NCI-H2196 (cell line): ENCODE measurements around the gene ZNF385A.

Source experiments
- DNase-seq: peaks from one replicate; lab custom pipeline; 2025; ENCODE audit not compliant: unreplicated experiment; lab: John Stamatoyannopoulos, UW

Gene ZNF385A

DNA sequence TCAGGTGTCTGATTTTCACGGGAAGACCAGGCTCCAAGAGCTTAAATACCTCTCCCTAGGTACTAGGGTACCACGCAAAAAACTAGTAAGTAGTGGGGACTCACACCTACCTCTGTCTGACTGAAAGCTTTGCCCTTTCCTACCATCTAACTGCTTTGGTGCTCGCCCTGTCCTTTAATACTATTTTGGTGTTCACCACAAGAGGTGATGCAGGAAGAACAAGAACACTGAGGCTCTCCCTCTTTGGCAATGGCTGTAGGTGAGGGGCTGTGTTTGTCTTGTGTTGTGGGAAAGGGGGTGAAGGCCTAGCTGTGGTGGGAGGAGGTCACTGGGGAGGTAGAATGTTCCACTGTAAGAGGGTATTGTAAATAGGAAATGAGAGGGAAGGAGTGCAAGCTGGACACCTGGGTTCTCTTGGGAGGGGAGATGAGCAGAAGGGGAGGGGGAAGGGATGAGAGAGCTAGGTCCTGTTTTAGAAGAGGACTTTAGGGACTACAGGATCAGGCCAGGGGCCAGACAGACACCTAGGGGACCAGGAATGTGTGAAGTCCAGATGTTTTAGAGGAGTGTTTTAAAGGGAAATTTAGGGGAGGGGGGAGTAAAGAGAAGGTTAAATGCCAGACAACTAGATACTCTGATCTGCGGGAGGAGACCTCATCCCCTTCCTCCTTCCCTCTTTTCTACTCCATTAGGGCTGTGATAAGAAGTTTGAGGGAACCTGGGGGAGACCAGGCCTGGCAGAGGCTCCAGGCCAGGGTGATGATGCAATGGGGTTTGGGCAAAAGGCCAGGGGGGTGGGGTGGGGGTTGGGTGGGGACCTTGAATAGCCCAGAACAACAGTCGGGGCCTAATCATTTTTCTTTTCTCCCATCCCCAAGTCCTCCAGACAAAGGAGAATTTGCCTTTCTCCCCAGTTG is 32.4 kb upstream of the ZNF385A start:
- DNase-seq = no peak

DNA sequence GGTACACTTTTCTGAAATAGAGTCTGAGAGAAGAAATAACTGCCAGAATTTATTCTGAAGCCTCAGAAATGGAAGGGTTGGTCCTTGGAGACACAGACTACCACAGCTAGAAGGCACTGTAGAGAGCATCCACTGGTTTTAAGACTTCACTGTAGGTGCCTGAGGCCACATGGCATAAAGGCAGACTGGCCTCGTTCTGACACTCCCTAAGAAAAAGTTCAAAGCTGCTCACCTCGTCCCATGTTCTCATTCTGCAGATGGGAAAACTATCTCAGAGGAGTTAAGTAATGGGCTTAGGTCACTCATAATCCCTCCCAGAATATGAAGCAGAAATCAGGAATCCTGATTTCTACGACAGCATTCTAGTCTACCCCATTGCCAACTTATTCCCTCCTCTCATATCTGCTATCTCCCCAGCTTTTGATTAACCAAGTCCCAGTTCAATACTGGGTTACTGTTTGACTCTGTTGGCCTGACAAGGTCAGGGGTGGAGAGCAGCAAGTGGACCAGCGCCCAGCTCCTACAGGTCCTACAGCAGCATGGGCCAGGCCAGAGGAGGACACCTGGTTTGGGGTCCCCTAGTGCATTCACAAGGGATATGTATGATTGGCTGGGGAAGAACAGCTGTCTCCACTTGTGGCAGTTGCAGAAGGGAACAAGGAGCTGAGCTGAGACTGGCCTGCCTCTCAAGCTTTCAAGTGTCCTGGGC is 30.8 kb upstream of the ZNF385A start:
- no peak for DNase-seq

DNA sequence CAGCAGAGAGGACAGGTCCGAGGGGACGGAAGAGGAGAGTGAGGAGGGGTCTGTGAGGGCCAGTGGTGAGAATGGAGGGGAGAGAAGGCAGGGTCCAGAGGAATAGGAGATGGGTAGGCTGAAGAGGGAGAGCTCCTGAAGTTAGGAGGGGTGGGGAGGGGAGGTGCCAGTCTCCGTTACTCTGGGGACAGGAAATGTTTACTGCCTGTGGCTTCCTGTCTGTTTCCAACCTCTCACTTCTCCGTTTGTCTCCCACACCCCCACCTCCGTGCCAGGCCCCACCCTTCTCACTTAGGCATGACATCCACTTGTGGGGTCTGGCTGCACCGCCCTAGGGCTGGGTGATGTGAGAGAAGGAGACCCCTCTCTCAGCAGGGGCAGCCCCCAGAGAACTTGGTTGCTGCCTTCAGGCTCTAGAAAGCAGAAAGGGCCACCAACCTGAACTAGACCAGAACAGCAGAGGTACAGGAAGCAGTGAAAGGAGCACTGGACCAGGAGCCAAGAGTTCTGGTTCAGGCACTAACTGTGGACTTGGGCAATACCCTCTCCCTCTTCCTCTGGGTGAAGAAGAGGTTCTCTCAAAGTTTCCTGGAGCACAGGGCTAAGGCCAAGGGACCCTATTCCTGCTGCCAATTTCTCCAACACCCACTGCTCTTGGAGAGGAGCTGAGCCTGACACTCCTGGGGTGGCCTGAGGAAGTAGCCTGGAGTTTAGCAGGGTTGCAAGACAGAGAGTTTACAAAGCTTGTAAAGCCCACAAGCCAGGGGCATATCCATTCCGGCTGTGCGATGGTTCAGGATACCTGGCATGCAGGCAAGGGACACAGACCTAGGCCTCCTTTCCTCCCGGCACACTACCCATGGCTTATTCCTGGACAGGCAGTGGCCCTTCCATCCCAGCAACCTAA is 29.0 kb upstream of the ZNF385A start:
- DNase-seq = no peak

DNA sequence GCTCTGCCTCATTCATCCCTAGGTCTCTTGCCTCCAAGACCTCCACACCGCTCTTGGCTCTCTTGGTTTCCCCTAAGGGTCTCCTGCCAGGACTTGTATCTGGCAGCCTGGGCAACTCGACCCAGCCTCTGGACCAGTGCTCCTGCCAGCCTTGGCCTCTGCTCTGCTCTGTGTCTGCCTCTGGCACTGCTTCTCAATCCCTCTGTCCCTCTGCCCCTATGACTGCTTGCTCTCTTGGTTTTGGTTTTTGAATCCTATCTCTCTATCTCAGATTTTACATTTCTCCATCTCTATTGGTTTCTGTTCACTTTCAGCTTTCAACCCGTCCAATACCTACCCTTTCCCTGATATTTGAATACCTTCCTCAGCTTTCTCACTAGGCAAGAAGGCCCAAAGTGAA is 28.3 kb upstream of the ZNF385A start:
- DNase-seq = no peak

DNA sequence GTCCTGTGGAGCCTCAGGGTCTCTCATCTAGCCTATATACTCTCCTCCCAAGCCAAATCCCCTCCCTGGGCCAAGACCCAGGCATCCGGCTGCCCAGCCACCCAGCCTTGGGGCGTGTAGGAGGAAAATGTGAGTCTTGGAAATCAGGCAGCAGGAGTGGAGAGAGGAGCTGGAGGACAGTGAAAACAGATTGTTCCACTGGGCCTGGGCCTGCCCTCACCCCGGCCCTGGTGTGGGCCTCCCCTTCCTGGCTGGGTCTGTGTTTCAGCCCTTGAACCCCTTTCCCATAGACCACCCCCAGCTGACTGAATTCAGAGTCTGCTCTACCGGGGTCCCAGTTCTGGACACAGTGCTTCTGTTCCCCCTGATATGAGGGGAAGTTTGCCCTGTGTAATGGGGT is 27.8 kb upstream of the ZNF385A start:
- DNase-seq = no peak

DNA sequence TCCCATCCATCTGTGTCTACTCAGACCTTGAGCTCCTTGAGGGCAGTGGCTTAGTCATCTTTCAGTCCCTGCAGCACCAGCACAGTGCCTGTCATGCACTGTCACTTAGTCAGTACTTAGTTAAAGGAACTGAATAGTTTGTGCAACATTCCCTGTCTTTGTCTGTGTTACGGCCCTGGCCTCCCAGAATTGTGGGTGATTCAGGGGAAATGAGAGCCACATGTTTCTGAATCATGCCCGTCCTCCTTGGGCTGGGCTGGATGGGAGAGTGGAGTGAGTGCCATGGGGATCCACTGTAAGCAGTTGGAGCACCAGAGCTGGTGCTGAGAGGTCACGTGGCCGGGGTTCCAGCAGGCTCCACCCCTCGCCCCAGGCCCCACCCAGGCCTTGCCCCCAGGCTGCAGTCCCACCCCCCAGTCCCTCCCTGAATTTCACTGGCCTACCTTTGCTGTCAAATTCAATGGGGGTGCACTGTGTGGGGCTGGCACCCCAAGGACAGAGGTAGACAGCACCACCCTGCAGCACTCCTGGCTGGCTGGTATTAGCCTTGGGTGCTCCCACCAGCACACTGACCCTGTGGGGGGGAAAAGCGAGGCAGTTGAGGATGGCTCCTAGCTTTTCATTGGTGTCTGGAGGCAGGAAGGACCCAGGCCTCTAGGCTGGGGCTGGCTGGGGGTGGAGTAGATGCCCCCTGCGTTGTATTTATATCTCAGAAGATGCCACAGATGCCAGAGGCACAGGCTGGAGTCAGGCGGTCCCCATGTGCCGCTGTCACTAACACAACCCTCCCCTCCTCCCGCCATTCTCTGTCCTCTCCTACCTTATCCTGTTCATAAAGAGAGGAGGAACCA is 27.1 kb upstream of the ZNF385A start:
- no peak for DNase-seq

DNA sequence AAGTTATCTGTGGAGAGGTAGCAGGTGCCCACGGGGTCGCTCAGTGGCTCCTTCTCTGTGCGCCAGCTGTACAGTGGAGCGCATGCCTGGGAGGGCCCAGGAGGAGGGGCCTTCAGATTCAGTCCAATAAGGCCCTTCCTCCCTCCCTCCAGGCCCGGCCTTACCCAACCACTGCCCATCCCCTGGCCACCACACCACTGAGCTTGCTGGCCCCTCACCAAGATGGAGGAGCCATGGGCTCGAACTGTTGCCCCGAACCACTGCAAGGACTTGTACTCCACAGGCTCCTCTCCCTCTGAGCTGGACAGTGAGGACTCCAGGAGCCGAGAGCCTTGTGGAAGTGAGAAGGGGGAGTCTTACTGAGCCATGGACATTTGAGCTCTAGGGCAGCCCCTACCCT is 24.7 kb upstream of the ZNF385A start:
- DNase-seq = no peak

DNA sequence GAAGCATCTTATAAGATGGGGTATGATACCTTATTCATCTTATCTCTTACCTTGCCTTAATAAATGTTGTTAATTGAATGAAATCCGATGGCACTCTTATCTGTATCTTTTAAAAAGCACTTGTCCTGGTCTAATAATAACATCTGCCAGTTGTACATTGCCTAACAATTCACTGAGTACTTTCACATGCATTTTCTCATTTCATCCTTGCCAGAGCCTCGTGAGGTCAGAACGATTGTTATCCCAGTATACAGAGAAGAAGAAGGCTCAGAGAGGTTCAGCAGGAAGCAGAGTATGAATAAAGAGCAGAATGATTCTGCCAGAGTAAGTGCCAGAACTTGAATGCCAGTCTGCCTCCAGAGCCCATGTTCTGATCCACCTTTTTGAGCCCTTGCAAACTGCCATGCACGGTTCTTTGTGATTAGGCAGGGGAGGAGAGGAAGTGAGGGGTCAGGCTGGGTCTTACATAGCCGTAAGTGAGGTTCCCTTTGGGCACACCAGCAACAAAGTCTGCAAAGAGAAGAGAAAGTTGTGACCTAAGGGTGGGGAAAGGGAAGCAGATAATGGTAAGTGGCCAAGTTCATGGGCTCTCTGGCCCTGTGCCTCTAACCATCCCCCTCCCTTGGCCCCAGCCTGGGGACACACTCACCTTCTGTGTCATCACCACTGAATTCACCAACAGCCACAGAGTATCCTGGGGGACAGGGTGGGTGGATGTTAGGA is 22.8 kb upstream of the ZNF385A start:
- no peak for DNase-seq

DNA sequence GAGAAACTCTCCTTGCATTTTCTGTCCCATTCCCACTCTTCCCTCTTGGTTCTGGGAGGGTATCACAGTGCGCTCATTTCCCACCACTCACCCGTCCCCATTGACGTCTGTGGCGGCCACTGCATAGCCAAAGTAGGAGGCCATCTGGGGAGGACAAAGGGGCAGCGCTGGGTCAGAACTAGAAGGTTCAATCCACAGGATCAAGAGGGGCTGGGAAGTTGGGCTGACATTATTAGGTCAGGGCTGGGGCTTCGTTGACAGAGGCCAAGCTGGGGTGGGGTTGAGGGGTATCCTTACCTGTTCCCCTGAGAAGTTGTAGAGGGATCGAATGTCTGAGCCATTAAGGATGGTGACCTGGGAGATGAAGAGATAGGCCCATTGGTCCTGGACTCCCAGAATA is 21.0 kb upstream of the ZNF385A start:
- DNase-seq = no peak

DNA sequence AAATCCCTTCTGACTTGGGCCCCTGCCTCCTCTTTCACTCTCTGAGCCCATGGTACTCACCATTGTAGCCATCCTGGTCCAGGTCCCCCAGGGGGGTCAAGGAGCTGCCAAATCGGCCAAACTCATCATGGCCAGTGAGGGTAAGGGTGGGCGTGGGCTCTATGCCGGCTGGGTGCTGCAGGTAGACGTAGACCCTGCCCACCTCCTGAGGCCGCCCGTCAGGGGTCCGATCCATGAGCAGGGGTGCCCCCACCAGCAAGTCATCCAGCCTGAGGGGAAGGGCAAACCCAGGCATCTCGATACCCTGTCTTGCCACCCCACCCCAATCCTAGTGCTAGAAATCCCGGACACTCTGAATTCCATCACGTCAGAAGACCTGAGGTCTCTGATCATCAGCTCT is 20.6 kb upstream of the ZNF385A start:
- DNase-seq = no peak

DNA sequence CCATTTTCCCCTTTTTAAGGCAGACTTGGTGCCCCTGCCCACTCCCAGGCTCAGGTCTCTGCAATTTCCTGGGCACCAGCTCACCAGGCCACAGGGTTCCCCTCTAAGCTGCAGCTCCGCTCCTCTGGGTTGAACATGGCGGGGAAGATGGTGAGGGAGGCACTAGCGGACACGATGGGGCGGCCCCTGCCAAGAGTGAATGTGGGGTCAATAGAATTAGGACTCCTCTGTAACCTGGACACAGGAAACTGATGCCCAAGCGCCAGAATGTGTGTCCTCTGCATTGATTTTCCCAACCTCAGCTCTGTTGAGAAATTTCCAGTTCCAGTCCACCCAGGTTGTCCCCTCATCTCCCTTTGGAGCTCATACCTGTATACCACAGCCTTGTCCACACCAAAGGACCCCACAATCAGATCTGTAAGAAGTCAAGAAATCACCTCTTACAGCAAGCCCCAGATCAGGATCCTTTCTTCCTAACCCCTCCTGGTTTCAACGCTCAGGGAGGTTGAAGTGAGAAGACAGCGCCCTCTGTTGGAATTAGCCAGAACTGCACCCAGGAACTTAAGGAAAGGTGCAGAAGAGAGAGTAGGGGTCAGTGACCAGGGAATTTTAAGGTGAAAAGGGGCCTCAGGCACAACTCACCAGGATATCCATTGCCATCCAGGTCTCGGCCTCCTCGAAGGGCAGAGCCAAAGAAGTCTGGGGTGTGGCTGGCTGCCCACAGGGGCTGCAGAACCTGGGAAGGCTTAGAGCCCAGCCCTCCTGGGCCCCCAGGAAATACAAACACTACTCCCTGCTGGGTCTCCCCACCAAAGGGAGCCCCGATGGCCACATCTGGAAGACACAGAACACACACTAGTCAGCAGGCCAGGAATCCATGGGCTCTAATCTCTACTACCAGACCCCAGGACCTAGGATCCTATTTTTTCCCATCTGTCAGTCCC is 19.8 kb upstream of the ZNF385A start:
- DNase-seq = peak; percentile 76

DNA sequence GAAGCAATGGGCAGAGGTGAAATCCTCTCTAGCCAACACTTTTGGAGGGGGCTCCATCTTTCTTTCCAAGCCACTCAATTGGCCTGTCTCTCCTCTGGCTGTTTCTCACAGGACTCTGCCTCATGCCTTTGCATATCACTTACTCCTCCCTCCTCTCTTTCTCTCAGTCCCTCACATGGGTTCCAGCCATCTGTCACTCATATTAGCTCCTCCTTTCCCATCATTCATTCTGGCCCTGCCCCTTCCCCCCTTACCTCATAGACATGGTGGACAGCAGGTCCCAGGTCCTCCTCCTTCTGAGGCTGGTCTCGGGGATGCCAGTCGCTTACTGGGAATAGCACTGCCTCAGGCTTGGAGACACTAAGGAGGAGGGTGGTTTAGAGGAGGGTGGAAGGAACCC is 16.6 kb upstream of the ZNF385A start:
- DNase-seq = no peak

DNA sequence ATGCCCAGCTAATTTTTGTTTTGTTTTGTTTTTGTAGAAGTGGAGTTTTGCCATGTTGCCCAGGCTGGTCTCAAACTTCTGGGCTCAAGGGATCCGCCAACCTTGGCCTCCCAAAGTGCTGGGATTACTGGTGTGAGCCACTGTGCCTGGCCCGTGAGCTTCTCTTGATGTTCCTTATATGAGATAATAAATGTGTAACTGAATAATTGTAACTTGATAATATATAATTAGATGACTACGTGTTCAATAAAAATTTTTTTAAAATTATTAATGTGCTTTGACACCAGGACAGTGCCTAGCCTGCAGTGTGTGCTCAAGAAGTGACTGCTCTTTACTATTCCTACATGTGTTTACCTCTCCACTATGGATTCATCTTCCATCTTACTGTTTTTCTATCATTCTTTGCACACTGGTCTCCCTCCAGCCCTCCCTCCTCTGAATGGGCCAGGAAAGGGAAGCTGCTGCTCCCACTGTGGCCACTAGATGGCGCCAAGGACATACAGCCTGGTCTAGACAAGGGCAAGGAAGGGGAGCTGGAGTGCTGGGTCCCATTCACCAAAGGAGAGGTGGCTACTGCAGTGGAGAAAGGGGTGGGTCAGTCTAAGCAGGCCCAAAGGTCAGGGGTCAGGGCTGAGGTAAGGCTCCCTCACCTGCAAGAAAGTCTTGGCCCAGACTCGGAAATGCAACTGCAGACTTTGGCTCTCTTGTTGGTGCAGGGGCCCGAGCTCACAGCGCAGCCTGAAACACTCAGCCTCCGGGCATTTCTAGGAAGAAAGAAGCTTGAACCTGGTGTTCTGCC is 14.7 kb upstream of the ZNF385A start:
- peak; percentile 77 for DNase-seq

DNA sequence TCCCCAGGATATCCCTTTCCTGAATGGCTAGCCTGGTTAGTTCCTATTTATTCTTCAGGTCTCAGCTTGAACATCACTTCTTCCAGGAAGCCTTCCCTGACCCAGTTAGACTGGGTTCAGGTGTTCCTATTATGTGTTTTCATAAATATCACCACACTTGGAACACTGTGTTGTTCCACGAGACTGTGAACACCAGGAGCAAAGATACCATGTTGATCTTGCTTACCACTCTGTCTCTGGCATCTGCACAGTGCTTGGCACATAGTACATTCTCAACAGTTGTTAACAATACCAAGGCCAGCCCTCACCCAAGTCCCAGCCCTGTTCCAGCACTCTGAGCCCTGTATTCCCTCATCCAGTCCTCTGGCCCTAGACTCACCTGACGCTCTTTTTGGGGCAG is 13.7 kb upstream of the ZNF385A start:
- no peak for DNase-seq

DNA sequence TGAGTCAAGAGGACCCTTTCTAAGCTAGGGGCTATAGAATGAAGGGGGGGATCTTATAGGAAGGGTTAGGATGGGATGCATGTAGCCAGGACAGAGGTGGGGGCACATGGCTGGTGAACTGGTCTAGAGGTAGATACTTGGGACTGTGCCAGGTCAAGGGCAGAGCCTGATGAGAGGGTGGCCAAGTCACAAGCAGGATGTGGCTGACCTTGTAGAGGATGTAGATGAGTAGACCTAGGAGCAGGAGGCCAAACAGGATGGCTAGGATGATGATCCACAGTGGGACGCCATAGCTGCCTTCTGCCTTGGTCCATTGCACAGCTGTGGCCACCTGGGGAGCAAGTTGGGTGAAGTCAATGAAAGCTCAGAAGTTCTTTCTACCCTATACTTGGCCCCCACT is 12.6 kb upstream of the ZNF385A start:
- no peak for DNase-seq

DNA sequence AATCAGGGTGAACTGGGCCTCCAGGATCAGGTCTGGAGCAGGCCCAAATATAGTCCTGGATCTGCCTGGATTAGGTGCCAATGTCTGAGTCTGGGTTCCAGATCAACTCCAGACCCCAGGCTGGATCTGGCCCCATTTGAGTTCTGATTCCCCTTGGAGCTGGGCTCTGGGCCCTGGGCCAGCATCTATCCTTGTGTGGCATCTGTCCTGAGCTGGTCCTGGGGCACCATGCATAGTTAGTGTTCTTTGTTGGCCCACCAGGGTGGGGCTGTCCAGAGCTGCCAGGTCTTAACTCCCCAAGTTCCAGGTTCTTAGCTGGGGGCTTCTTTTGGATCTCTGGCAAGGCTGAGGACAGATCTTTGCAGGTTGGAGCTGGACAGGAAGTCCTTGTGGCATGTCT is 11.0 kb upstream of the ZNF385A start:
- DNase-seq = no peak

DNA sequence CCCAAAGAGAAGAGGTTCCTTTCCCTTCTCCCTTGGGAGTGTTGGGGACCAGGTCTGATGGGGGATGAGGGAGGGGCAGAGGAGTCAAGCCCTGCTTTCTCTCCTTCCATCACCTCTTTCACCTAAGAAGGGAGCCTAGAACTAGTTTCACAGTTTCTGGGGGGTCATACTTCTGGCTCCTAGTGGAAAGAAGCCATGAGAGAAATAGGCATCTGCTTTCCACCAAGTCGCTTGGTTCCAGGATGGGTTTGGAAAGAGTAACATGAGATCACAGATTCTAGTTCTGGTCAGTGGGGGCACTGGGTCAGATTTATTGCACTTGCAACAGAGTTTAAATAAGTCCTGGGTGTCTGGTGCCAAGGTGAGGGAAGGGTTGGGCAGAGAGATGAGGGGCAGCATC is 10.5 kb upstream of the ZNF385A start:
- no peak for DNase-seq

DNA sequence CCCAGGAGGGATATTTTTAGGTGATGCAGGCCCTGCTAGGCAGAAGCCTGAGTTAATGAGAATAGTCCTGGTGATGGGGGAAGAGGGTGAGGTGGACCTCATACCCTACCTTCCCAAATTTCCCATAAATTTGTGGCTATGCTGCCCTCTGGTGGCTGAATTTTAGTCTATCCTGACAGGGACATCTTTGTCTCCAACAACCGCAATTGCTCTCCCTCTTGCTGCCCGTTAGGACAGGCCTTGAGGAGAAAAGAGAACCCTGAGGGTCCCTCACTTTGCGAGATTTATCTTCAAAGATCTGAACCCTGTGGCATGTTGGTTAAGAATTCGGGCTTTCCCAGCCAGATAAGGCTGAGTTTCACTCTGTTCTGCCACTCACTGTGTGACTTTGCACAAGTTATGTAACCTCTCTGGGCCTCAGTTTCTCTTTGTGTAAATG is 9.8 kb upstream of the ZNF385A start:
- DNase-seq = peak; percentile 91
